ENCODE measurements around the gene NOXA1. TPM values are rescaled to one million over a fixed set of nuclear protein-coding genes. Genes with fewer than 3 reads are reported as not detected.

The NOXA1 gene
- polyA plus RNA-seq, 1 donor (not counting 4 experiments of a cell fraction or from before 2014, with no cell fraction given): 0.09 TPM

- Histone ChIP-seq H4K20me1 (ENCODE audit: control insufficient read depth, extremely low read depth, insufficient read depth, low read length) (no peaks in the 10 kb centered on the region), H3K4me2 (ENCODE audit: control insufficient read depth, extremely low read depth, insufficient read depth, low read depth, low read length) (no peak overlapping the region), H3K4me1 (ENCODE audit: control insufficient read depth, extremely low read depth, insufficient read depth, low read length) (peaks cover 16% of the 10 kb centered on the region), H3K9me3 (ENCODE audit: control insufficient read depth, low read depth, low read length) (no peaks in the 10 kb centered on the region), H3K9ac (ENCODE audit: control insufficient read depth, extremely low read depth, insufficient read depth, low read length) (no peak overlapping the region), H3K79me2 (ENCODE audit: control insufficient read depth, insufficient read depth, low read length) (peaks cover 2% of the 10 kb centered on the region), H3K4me3 (ENCODE audit: control insufficient read depth in 2 of 3, extremely low read depth in 1 of 3, insufficient read depth in 2 of 3, low read depth in 1 of 3, low read length in 3 of 3) (no peak overlapping the region), H3K36me3 (ENCODE audit: control insufficient read depth in 2 of 2, extremely low read depth in 1 of 2, insufficient read depth in 2 of 2, low read length in 2 of 2) (no peaks in the 10 kb centered on the region), H3K9me1 (ENCODE audit: control insufficient read depth, extremely low read depth, insufficient read depth, low read length) (no peaks in the 10 kb centered on the region), H3K27ac (ENCODE audit: control insufficient read depth, insufficient read depth, low read length) (no peak overlapping the region), H3K27me3 (ENCODE audit: control insufficient read depth, extremely low read depth, insufficient read depth, low read length) (peaks cover 8% of the 10 kb centered on the region), H2AFZ (ENCODE audit: control insufficient read depth, low read length) (no peak overlapping the region)
- FAIRE-seq (no peak), DNase-seq (ENCODE audit: low read depth, low spot score) (no peak)
- TF ChIP-seq CTCF (optimal IDR thresholded peaks at IDR 0.05 in 1 of 3, IDR thresholded peaks at IDR 0.05 in 1 of 3, conservative IDR thresholded peaks at IDR 0.05 in 1 of 3; ENCODE audit: extremely low read depth in 1 of 3, insufficient read depth in 2 of 3, low read length in 3 of 3) (no peak), EZH2 (IDR thresholded peaks at IDR 0.05; ENCODE audit: low read length) (no peak)
- dilution Hi-C loops (cut with MboI; ENCODE audit: extremely low pct_ligation_motif_present, low sequenced_read_pairs): no loop called here
Observed at GRCh38 chr9:137411260-137411644, 11.9 kb upstream of the NOXA1 start.

DNA sequence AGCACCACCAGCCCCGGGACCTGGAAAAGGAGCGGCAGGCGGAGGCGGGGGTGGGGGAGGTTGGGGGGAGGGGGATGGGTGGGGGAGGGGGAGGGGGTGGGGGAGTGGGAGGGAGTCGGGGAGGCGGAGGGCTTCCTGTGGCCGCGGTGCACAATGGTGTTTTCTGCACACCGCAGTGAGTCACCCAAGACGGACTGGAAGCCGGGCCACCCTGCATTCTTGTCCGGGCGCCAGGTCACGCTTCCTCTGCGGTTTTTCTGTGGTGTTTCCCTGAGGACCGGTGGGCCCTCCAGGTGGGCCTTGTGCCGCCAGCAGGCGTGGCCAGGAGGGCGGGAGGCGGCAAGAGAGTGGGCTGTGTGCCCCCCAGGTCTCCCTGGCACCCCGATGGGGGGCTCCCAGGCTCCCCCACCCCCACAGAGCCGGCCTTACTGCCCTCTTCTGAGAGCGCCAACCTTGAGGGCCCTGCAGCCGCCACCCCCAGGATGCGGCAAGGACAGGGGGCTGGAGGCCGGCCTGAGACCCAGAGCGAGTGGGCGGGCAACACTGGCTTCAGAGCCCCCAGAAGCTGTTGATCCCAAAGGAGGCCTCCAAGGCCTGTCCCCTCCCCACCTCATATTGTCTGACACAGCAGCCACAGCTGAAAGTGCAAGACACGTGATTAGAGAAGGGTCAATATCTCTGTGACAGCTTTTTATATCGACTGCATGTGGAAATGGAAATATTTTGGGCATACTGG, 11.4 kb upstream of the NOXA1 start:
- FAIRE-seq (no peak), DNase-seq (ENCODE audit: low read depth, low spot score) (no peak)
- H2AFZ ChIP-seq (ENCODE audit: control insufficient read depth, low read length): no peak overlapping the region
- H3K4me1 ChIP-seq (ENCODE audit: control insufficient read depth, extremely low read depth, insufficient read depth, low read length): peaks cover 16% of the 10 kb centered on the region
- H3K9me1 ChIP-seq (ENCODE audit: control insufficient read depth, extremely low read depth, insufficient read depth, low read length): no peaks in the 10 kb centered on the region
- H3K4me3 ChIP-seq (ENCODE audit: control insufficient read depth in 2 of 3, extremely low read depth in 1 of 3, insufficient read depth in 2 of 3, low read depth in 1 of 3, low read length in 3 of 3): no peak overlapping the region
- dilution Hi-C loops (cut with MboI; ENCODE audit: extremely low pct_ligation_motif_present, low sequenced_read_pairs): no loop called here
- no peaks in the 10 kb centered on the region for H3K36me3 ChIP-seq (ENCODE audit: control insufficient read depth in 2 of 2, extremely low read depth in 1 of 2, insufficient read depth in 2 of 2, low read length in 2 of 2)
- peak overlapping the region; percentile 26 for H3K27ac ChIP-seq (ENCODE audit: control insufficient read depth, insufficient read depth, low read length)
- no peaks in the 10 kb centered on the region for H4K20me1 ChIP-seq (ENCODE audit: control insufficient read depth, extremely low read depth, insufficient read depth, low read length)
- H3K9ac ChIP-seq (ENCODE audit: control insufficient read depth, extremely low read depth, insufficient read depth, low read length): peak overlapping the region; percentile 9
- H3K9me3 ChIP-seq (ENCODE audit: control insufficient read depth, low read depth, low read length): no peaks in the 10 kb centered on the region
- TF ChIP-seq CTCF (optimal IDR thresholded peaks at IDR 0.05 in 1 of 3, IDR thresholded peaks at IDR 0.05 in 1 of 3, conservative IDR thresholded peaks at IDR 0.05 in 1 of 3; ENCODE audit: extremely low read depth in 1 of 3, insufficient read depth in 2 of 3, low read length in 3 of 3) (no peak), EZH2 (IDR thresholded peaks at IDR 0.05; ENCODE audit: low read length) (no peak)
- no peak overlapping the region for H3K4me2 ChIP-seq (ENCODE audit: control insufficient read depth, extremely low read depth, insufficient read depth, low read depth, low read length)
- peaks cover 5% of the 10 kb centered on the region for H3K27me3 ChIP-seq (ENCODE audit: control insufficient read depth, extremely low read depth, insufficient read depth, low read length)
- H3K79me2 ChIP-seq (ENCODE audit: control insufficient read depth, insufficient read depth, low read length): peaks cover 4% of the 10 kb centered on the region

Data from keratinocyte (primary cell).